H1 (cell line): Measurements from ENCODE around the gene SPTBN5. TPM values are rescaled to one million over a fixed set of nuclear protein-coding genes. Genes with fewer than 3 reads are reported as not detected.

Experiments
- CTCF ChIA-PET: fragments of 300-600 bp; sonication (Branson Sonifier 250); formaldehyde crosslinking; loops from one replicate; lab custom pipeline; 2021; ENCODE audit not compliant: partially characterized antibody; lab: Charles Lee
- POLR2A ChIA-PET: fragments of 300-600 bp; sonication (Branson Sonifier 250); formaldehyde crosslinking; loops from one replicate; lab custom pipeline; 2021; ENCODE audit warnings: inconsistent platforms; ENCODE audit not compliant: partially characterized antibody; lab: Charles Lee
- DNase-seq, 2 experiments: peaks; one replicate each; pipeline versions ENCODE4 v3.0.0 to v3.0.0-alpha.2; 2010 to 2022; ENCODE audit warnings: low spot score in 2 of 2, low read depth in 1 of 2, mixed read lengths in 1 of 2
- FAIRE-seq: peaks from 2 replicates; lab custom pipeline; 2011; peaks lifted over from hg19 to GRCh38; lab: Jason Lieb, UNC
- H2AFZ ChIP-seq: 2 replicates; pipeline ENCODE4 v1.8.1; 2012; ENCODE audit warnings: low read length, inconsistent platforms
- H2AK5ac ChIP-seq: 2 replicates; pipeline ENCODE4 v1.6.1; 2013; ENCODE audit warnings: low read depth, low read length
- H2BK120ac ChIP-seq: replicated peaks from 2 replicates; pipeline ENCODE3; 2013; ENCODE audit warnings: low read depth, low read length, inconsistent platforms
- H2BK12ac ChIP-seq: 2 replicates; pipeline ENCODE4 v1.6.1; 2013; ENCODE audit warnings: low read depth, low read length
- H2BK15ac ChIP-seq: 2 replicates; pipeline ENCODE4 v1.6.1; 2013; ENCODE audit warnings: low read length
- H2BK20ac ChIP-seq: 2 replicates; pipeline ENCODE4 v1.6.1; 2013; ENCODE audit warnings: low read length
- H2BK5ac ChIP-seq: 2 replicates; pipeline ENCODE4 v1.6.1; 2013; ENCODE audit warnings: low read depth, low read length
- H3K14ac ChIP-seq: 2 replicates; pipeline ENCODE4 v1.6.1; 2013; ENCODE audit warnings: inconsistent platforms; ENCODE audit not compliant: insufficient read length
- H3K18ac ChIP-seq: 2 replicates; pipeline ENCODE4 v1.6.1; 2013; ENCODE audit warnings: low read length; ENCODE audit errors: extremely low read depth
- H3K23ac ChIP-seq: 2 replicates; pipeline ENCODE4 v1.6.1; 2013; ENCODE audit warnings: inconsistent platforms; ENCODE audit not compliant: insufficient read length
- H3K23me2 ChIP-seq: 2 replicates; pipeline ENCODE4 v1.6.1; 2013; ENCODE audit warnings: low read depth, low read length
- H3K27ac ChIP-seq: 2 replicates; pipeline ENCODE4 v1.6.1; 2011; ENCODE audit warnings: low read depth, low read length, inconsistent platforms
- H3K27me3 ChIP-seq, 4 experiments: replicated peaks in 1 of 4; 1 replicate in 1 of 4; 2 replicates in 3 of 4; pipeline versions ENCODE4 v1.6.1 to v1.8.1; 2011 to 2013; ENCODE audit warnings: low read length in 3 of 4, mild to moderate bottlenecking in 3 of 4, inconsistent platforms in 2 of 4, mixed read lengths in 2 of 4, moderate library complexity in 1 of 4; ENCODE audit not compliant: control insufficient read depth in 3 of 4, insufficient read depth in 3 of 4; ENCODE audit errors: extremely low read depth in 1 of 4
- H3K36me3 ChIP-seq, 4 experiments: 2 replicates each; pipeline versions ENCODE4 v1.6.1 to v1.8.1; 2011 to 2013; ENCODE audit warnings: mild to moderate bottlenecking in 4 of 4, low read length in 3 of 4, moderate library complexity in 2 of 4, control low read depth in 1 of 4, inconsistent platforms in 1 of 4; ENCODE audit not compliant: insufficient read depth in 4 of 4, control insufficient read depth in 2 of 4
- H3K4ac ChIP-seq: replicated peaks from 2 replicates; pipeline ENCODE3; 2013; ENCODE audit warnings: low read length, low read depth, mixed read lengths, inconsistent platforms; ENCODE audit not compliant: insufficient read length
- H3K4me1 ChIP-seq, 4 experiments: replicated peaks in 1 of 4; 1 replicate in 1 of 4; 2 replicates in 3 of 4; pipeline versions ENCODE4 v1.6.1 to v1.8.1; 2011 to 2013; ENCODE audit warnings: low read length in 3 of 4, inconsistent platforms in 2 of 4, mixed read lengths in 1 of 4; ENCODE audit not compliant: insufficient read depth in 4 of 4, control insufficient read depth in 3 of 4
- H3K4me2 ChIP-seq, 2 experiments: 2 replicates each; pipeline versions ENCODE4 v1.6.1 to v1.8.1; 2011 to 2013; ENCODE audit warnings: low read depth in 2 of 2, low read length in 2 of 2, control low read depth in 1 of 2, inconsistent platforms in 1 of 2, mild to moderate bottlenecking in 1 of 2; ENCODE audit not compliant: insufficient read depth in 1 of 2
- H3K4me3 ChIP-seq, 4 experiments: fragments of 200-600, 300-600 bp in 1 of 4; sonication (generic), shearing (Covaris generic), sonication (Bioruptor Twin) in 1 of 4; 2 replicates each; pipeline versions ENCODE4 v1.5.1 to v1.8.1; 2011 to 2016; ENCODE audit warnings: low read length in 4 of 4, low read depth in 3 of 4, control low read depth in 2 of 4, inconsistent platforms in 2 of 4, mild to moderate bottlenecking in 2 of 4, mixed read lengths in 1 of 4, moderate library complexity in 1 of 4; ENCODE audit not compliant: insufficient read depth in 2 of 4; ENCODE audit errors: extremely low read depth in 1 of 4
- H3K56ac ChIP-seq: replicated peaks from 2 replicates; pipeline ENCODE3; 2013; ENCODE audit warnings: low read depth, mild to moderate bottlenecking, mixed read lengths, low read length, inconsistent platforms; ENCODE audit not compliant: insufficient read length
- H3K79me1 ChIP-seq: 2 replicates; pipeline ENCODE4 v1.6.1; 2013; ENCODE audit warnings: low read depth, low read length, control low read depth
- H3K79me2 ChIP-seq, 2 experiments: 2 replicates each; pipeline versions ENCODE4 v1.6.1 to v1.8.1; 2012 to 2013; ENCODE audit warnings: low read length in 2 of 2, mild to moderate bottlenecking in 2 of 2, inconsistent platforms in 1 of 2; ENCODE audit not compliant: insufficient read depth in 2 of 2, control insufficient read depth in 1 of 2
- H3K9ac ChIP-seq, 4 experiments: replicated peaks in 1 of 4; 1 replicate in 1 of 4; 2 replicates in 3 of 4; pipeline versions ENCODE4 v1.6.1 to v1.8.1; 2011 to 2013; ENCODE audit warnings: low read depth in 3 of 4, low read length in 3 of 4, control low read depth in 2 of 4, mild to moderate bottlenecking in 2 of 4, moderate library complexity in 2 of 4, inconsistent platforms in 1 of 4; ENCODE audit errors: extremely low read depth in 1 of 4
- H3K9me3 ChIP-seq, 2 experiments: 2 replicates each; pipeline versions ENCODE4 v1.6.1 to v1.8.1; 2012 to 2013; ENCODE audit warnings: mild to moderate bottlenecking in 2 of 2, moderate library complexity in 2 of 2, control low read depth in 1 of 2, inconsistent platforms in 1 of 2, low read depth in 1 of 2, low read length in 1 of 2, mixed read lengths in 1 of 2; ENCODE audit not compliant: insufficient read depth in 2 of 2
- H4K20me1 ChIP-seq, 2 experiments: replicated peaks in 1 of 2; 2 replicates each; pipeline versions ENCODE3 to v1.8.1; 2011 to 2013; ENCODE audit warnings: inconsistent platforms in 2 of 2, low read length in 2 of 2, mild to moderate bottlenecking in 1 of 2; ENCODE audit not compliant: insufficient read depth in 2 of 2, control insufficient read depth in 1 of 2
- H4K5ac ChIP-seq: 2 replicates; pipeline ENCODE4 v1.6.1; 2013; ENCODE audit warnings: low read length, low read depth, mixed read lengths, inconsistent platforms; ENCODE audit not compliant: insufficient read length
- H4K8ac ChIP-seq: 2 replicates; pipeline ENCODE4 v1.8.0; 2013; ENCODE audit warnings: mild to moderate bottlenecking, moderate library complexity, low read length, inconsistent platforms; ENCODE audit not compliant: insufficient read depth; ENCODE audit errors: extremely low read depth
- H4K91ac ChIP-seq: replicated peaks from 2 replicates; pipeline ENCODE3; 2013; ENCODE audit warnings: low read length, mixed read lengths, inconsistent platforms; ENCODE audit not compliant: insufficient read length
- CREB1 ChIP-seq: IDR thresholded peaks from 2 replicates; pipeline ENCODE4 v1.6.1; 2012; ENCODE audit warnings: inconsistent platforms
- WGBS, 2 experiments: shearing (Covaris generic) in 1 of 2; methylation state at CpG; one replicate each; pipeline versions ENCODE4 v1.1.6 to v1.1.7; 2013 to 2015; ENCODE audit warnings: low lambda C conversion rate in 2 of 2, mixed read lengths in 2 of 2, inconsistent platforms in 1 of 2, low coverage in 1 of 2, missing lambda C conversion rate in 1 of 2; ENCODE audit not compliant: insufficient replicate concordance in 2 of 2, insufficient coverage in 1 of 2, insufficient read length in 1 of 2; ENCODE audit errors: extremely low coverage in 1 of 2, missing lambda C conversion rate in 1 of 2; 5-methylcytosine and 5-hydroxymethylcytosine counted together
- polyA plus RNA-seq, 7 experiments: library from polyadenylated mRNA; depleted of rRNA in 3 of 7; stranded (reverse) in 5 of 7; unstranded in 2 of 7; fragments of >200 nt in 5 of 7; fragments of 200-250 nt in 2 of 7; gene quantifications; 1 replicate in 5 of 7; 2 replicates in 1 of 7; 4 replicates in 1 of 7; pipeline versions ENCODE4 v1.2.1 to v1.2.3, GENCODE V29; 2011 to 2013; ENCODE audit warnings: missing spikeins in 2 of 7, mixed read lengths in 2 of 7
- total RNA-seq: library from RNA; stranded (reverse); fragmentation: NEBNext Ultra II Directional; extraction: Animal tissue kit (Norgen Biotek cat#: 25700); gene quantifications from 2 replicates; pipeline ENCODE4 v1.2.1, GENCODE V29; 2021
- TF ChIP-seq, protein P1 (sequence below): IDR thresholded peaks from 2 replicates; pipeline ENCODE4 v1.6.1; 2012; ENCODE audit warnings: low read length, inconsistent platforms

The SPTBN5 gene
- total and polyA plus RNA-seq, 2 of the 8 experiments (the other 6 are each of a cell fraction or from before 2014, with no cell fraction given), result 0.32 to 0.84 TPM

DNA sequence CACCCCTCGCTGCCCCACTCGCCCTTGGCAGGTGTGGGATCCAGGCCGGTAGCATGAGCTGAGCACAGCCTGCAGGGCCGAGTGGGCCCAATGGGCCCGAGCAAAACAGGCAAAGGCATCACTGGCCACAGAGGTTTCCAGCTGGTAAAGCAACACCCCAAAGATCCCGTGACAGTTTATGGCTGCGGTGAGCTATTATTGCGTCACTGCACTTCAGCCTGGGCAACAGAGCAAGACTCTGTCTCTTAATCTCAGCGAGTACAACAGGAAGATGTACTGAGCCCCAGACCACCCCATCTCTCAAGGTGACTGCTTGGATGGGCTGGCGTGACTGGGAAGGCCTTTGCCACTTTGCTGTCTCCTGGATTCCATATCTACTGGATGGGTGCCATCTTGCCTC, 61.6 kb downstream of the SPTBN5 start:
- peaks cover 10% of the 10 kb centered on the region; the same call in 1 of the 2 replicates for H3K23me2 ChIP-seq
- H3K27ac ChIP-seq, result no peak overlapping the region
- peaks cover 1 to 15% of the 10 kb centered on the region in 2 experiments for H4K20me1 ChIP-seq
- CTCF ChIA-PET, result interaction anchor here (1.0 to 3.8 kb wide), 7 partner anchors 11 to 129 kb away, joined by 3 to 30 read pairs (median 3); partner anchors contain the start of gene MAPKBP1
- FAIRE-seq (no peak), DNase-seq (no peak)
- no peaks in the 10 kb centered on the region for H3K9me3 ChIP-seq
- no peaks in the 10 kb centered on the region for H3K79me2 ChIP-seq
- H2BK15ac ChIP-seq, result no peak overlapping the region
- H4K5ac ChIP-seq, result no peak overlapping the region
- no peak overlapping the region for H3K56ac ChIP-seq
- H2AFZ ChIP-seq, result no peak overlapping the region
- H3K23ac ChIP-seq, result no peak overlapping the region
- no peak overlapping the region for H3K9ac ChIP-seq
- no peak overlapping the region for H4K91ac ChIP-seq
- no peak overlapping the region for H2BK120ac ChIP-seq
- no peak overlapping the region for H2BK12ac ChIP-seq
- POLR2A ChIA-PET, result interaction anchor here (0.7 to 1.7 kb wide), 3 partner anchors 9 to 58 kb away, joined by 4 to 11 read pairs (median 5); partner anchors contain the start of gene MAPKBP1
- no peak overlapping the region for H2BK20ac ChIP-seq
- H3K4ac ChIP-seq, result no peak overlapping the region
- H3K79me1 ChIP-seq, result peaks cover 2% of the 10 kb centered on the region; the same call in 1 of the 2 replicates
- H3K4me1 ChIP-seq, result peaks cover 0 to 4% (median 2%) of the 10 kb centered on the region in 4 experiments; a peak in 3 of 7 replicates
- H2BK5ac ChIP-seq, result no peak overlapping the region
- H3K27me3 ChIP-seq, result no peaks in the 10 kb centered on the region
- no peak overlapping the region for H3K18ac ChIP-seq
- no peak overlapping the region; the same call in 1 of the 2 replicates for H4K8ac ChIP-seq
- WGBS, 2 experiments, result 94% methylated on average over 9 of the region's 10 CpGs; no CpG with 5 or more reads in 1 of the 2 experiments
- H3K4me3 ChIP-seq, result no peak overlapping the region
- peaks cover 0 to 3% (median 0%) of the 10 kb centered on the region in 4 experiments; a peak in 4 of 8 replicates for H3K36me3 ChIP-seq
- no peak overlapping the region for H3K14ac ChIP-seq
- H2AK5ac ChIP-seq, result no peak overlapping the region
- no peak overlapping the region for H3K4me2 ChIP-seq
- TF ChIP-seq, protein P1, sequence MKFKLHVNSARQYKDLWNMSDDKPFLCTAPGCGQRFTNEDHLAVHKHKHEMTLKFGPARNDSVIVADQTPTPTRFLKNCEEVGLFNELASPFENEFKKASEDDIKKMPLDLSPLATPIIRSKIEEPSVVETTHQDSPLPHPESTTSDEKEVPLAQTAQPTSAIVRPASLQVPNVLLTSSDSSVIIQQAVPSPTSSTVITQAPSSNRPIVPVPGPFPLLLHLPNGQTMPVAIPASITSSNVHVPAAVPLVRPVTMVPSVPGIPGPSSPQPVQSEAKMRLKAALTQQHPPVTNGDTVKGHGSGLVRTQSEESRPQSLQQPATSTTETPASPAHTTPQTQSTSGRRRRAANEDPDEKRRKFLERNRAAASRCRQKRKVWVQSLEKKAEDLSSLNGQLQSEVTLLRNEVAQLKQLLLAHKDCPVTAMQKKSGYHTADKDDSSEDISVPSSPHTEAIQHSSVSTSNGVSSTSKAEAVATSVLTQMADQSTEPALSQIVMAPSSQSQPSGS, result no peak
- TF ChIP-seq CREB1, result no peak
